ENCODE data around the gene MLC1. TPM values are rescaled to one million over a fixed set of nuclear protein-coding genes. Genes with fewer than 3 reads are reported as not detected.

Gene MLC1
- total RNA-seq, 1 donor from 2014 or later, result not detected

GRCh38 chr22:50062509-50063135 is 22.6 kb downstream of the MLC1 start:
- no peaks in the 10 kb centered on the region for H3K36me3 ChIP-seq (ENCODE audit: control insufficient read depth, insufficient read depth, low read length)
- TF ChIP-seq, protein P1, sequence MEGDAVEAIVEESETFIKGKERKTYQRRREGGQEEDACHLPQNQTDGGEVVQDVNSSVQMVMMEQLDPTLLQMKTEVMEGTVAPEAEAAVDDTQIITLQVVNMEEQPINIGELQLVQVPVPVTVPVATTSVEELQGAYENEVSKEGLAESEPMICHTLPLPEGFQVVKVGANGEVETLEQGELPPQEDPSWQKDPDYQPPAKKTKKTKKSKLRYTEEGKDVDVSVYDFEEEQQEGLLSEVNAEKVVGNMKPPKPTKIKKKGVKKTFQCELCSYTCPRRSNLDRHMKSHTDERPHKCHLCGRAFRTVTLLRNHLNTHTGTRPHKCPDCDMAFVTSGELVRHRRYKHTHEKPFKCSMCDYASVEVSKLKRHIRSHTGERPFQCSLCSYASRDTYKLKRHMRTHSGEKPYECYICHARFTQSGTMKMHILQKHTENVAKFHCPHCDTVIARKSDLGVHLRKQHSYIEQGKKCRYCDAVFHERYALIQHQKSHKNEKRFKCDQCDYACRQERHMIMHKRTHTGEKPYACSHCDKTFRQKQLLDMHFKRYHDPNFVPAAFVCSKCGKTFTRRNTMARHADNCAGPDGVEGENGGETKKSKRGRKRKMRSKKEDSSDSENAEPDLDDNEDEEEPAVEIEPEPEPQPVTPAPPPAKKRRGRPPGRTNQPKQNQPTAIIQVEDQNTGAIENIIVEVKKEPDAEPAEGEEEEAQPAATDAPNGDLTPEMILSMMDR (IDR thresholded peaks at IDR 0.05; ENCODE audit: insufficient read depth, low read length, severe bottlenecking), result no peak
- DNase-seq (ENCODE audit: low read depth) (no peak), FAIRE-seq (no peak)
- H3K4me3 ChIP-seq (ENCODE audit: low read depth, low read length), result no peak overlapping the region
- H3K27me3 ChIP-seq (ENCODE audit: control insufficient read depth, insufficient read depth, low read length), result peaks cover 14% of the 10 kb centered on the region

DNA sequence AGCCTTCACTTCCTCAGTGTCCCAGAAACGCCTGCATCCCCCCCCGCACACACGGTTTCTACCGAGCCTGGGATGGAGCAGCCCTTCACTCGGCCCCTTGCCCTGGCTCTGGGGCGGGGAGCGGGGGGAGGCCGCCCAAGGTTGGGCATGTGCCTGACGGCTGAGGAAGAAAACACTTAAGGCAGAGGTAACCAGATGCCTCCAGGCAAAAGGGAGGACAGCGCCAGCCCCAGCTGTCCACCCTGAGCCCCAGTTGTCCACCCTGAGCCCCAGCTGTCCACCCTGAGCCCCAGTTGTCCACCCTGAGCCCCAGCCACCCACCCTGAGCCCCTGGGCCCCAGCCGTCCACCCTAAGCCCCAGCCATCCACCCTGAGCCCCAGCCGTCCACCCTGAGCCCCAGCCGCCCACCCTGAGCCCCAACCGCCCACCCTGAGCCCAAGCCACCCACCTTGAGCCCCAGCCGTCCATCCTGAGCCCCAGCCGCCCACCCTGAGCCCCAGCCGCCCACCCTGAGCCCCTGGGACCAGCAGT is 23.3 kb downstream of the MLC1 start:
- DNase-seq (ENCODE audit: low read depth), result no peak
- Histone ChIP-seq H3K36me3 (ENCODE audit: control insufficient read depth, insufficient read depth, low read length) (no peaks in the 10 kb centered on the region), H3K27me3 (ENCODE audit: control insufficient read depth, insufficient read depth, low read length) (peaks cover 14% of the 10 kb centered on the region), H3K4me3 (ENCODE audit: low read depth, low read length) (no peak overlapping the region)
- TF ChIP-seq, protein P1 (IDR thresholded peaks at IDR 0.05; ENCODE audit: insufficient read depth, low read length, severe bottlenecking), result no peak
- no peak for FAIRE-seq

DNA sequence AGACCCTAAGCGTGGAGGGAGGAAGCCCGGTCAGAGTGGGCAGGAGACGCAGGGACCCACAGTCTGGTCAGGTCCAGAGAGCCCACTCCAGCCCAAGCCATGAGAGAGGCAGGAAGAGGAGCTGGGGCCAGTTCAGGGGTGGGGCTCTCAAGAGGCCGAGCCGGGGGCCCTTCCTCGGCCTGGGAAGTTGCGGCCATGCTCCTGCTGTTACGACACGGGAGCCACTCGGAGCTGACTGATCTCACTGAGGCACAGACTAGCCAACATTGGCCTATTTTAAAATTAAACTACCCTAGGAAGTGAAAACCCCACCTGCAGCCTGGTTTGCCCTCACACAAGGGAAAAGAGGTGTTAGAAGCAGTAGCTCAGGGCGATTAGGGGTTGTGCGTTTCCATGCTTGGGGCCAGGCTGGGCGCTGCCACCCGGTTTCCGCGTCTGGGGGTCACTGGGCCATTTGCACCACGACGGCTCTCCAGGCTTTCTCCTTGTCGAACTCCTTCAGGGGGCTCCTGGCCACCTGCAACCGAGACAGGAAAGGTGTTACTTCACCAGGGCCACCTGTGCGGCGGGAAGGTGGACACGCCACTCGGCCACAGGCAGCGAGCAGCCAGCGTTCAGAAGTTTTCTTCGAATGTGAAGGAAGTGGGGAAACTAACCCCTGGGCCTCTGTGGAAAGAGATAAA is 23.9 kb downstream of the MLC1 start:
- TF ChIP-seq, protein P1 (IDR thresholded peaks at IDR 0.05; ENCODE audit: insufficient read depth, low read length, severe bottlenecking), result no peak
- Histone ChIP-seq H3K4me3 (ENCODE audit: low read depth, low read length) (no peak overlapping the region), H3K36me3 (ENCODE audit: control insufficient read depth, insufficient read depth, low read length) (no peaks in the 10 kb centered on the region), H3K27me3 (ENCODE audit: control insufficient read depth, insufficient read depth, low read length) (peaks cover 14% of the 10 kb centered on the region)
- no peak for FAIRE-seq
- no peak for DNase-seq (ENCODE audit: low read depth)

GRCh38 chr22:50060441-50061140 is 24.6 kb downstream of the MLC1 start:
- FAIRE-seq, result no peak
- peaks cover 14% of the 10 kb centered on the region for H3K27me3 ChIP-seq (ENCODE audit: control insufficient read depth, insufficient read depth, low read length)
- no peak for DNase-seq (ENCODE audit: low read depth)
- no peak overlapping the region for H3K4me3 ChIP-seq (ENCODE audit: low read depth, low read length)
- no peaks in the 10 kb centered on the region for H3K36me3 ChIP-seq (ENCODE audit: control insufficient read depth, insufficient read depth, low read length)
- TF ChIP-seq, protein P1 (IDR thresholded peaks at IDR 0.05; ENCODE audit: insufficient read depth, low read length, severe bottlenecking), result no peak

DNA sequence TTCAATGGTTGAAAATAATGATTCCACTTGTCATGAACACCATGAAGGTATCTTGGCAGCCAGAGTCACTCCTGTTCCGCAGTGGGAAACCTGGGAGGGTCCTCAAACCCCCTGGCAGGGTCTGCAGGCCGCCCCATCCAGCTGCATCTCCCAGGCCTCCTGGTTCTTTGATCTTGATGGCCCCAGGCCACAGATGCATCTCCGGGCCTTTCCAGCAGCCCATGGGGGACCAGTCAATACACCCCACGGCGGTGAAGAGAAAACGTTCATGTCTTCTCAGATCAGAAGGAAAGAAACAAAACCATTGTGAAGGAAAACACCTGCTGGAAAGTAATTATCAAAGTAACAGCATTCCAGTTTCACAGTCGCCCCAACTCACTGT is 25.4 kb downstream of the MLC1 start:
- Histone ChIP-seq H3K27me3 (ENCODE audit: control insufficient read depth, insufficient read depth, low read length) (peaks cover 14% of the 10 kb centered on the region), H3K4me3 (ENCODE audit: low read depth, low read length) (no peak overlapping the region), H3K36me3 (ENCODE audit: control insufficient read depth, insufficient read depth, low read length) (no peaks in the 10 kb centered on the region)
- DNase-seq (ENCODE audit: low read depth) (no peak), FAIRE-seq (no peak)
- TF ChIP-seq, protein P1 (IDR thresholded peaks at IDR 0.05; ENCODE audit: insufficient read depth, low read length, severe bottlenecking), result no peak
